GM19351 (cell line): ENCODE measurements around the gene PFKP.

Experiments
- ATAC-seq: cut with Tn5 transposase; IDR thresholded peaks from one replicate; pipeline ENCODE4 v1.9.1; 2021; ENCODE audit warnings: mild to moderate bottlenecking, moderate library complexity; ENCODE audit not compliant: unreplicated experiment

The PFKP gene

GRCh38 chr10:3110782-3111620, 43.7 kb downstream of the PFKP start:
- no peak for ATAC-seq

- no peak for ATAC-seq
Measured at GRCh38 chr10:3111621-3112163, 44.3 kb downstream of the PFKP start.

GRCh38 chr10:3113343-3113720, 46.0 kb downstream of the PFKP start:
- ATAC-seq: no peak

GRCh38 chr10:3115685-3116084, 48.3 kb downstream of the PFKP start:
- ATAC-seq: no peak

GRCh38 chr10:3116508-3117100, 49.3 kb downstream of the PFKP start:
- no peak for ATAC-seq

GRCh38 chr10:3117486-3117885, 50.1 kb downstream of the PFKP start:
- ATAC-seq: no peak

GRCh38 chr10:3118641-3119091, 51.3 kb downstream of the PFKP start:
- ATAC-seq: no peak

GRCh38 chr10:3119796-3120459, 52.6 kb downstream of the PFKP start:
- ATAC-seq: peak; percentile 49

- ATAC-seq: no peak
Measured at GRCh38 chr10:3122034-3122433, 54.7 kb downstream of the PFKP start.

- ATAC-seq: no peak
Measured at GRCh38 chr10:3122486-3123205, 55.3 kb downstream of the PFKP start.

GRCh38 chr10:3123571-3124411, 56.4 kb downstream of the PFKP start:
- ATAC-seq: no peak

GRCh38 chr10:3124412-3125175, 57.2 kb downstream of the PFKP start:
- ATAC-seq: no peak

- ATAC-seq: no peak
Measured at GRCh38 chr10:3125527-3126170, 58.3 kb downstream of the PFKP start.

GRCh38 chr10:3126249-3126648, 58.9 kb downstream of the PFKP start:
- no peak for ATAC-seq

- ATAC-seq: no peak
Measured at GRCh38 chr10:3126741-3127346, 59.5 kb downstream of the PFKP start.

GRCh38 chr10:3127921-3128320, 60.6 kb downstream of the PFKP start:
- ATAC-seq: no peak

GRCh38 chr10:3128379-3129130, 61.2 kb downstream of the PFKP start:
- no peak for ATAC-seq
